H9 (cell line): ENCODE results near the gene SESN2. TPM values are rescaled to one million over a fixed set of nuclear protein-coding genes. Genes with fewer than 3 reads are reported as not detected.

ENCODE experiments used
- DNase-seq: peaks from one replicate; pipeline ENCODE4 v3.0.0-alpha.2; 2017
- H2AFZ ChIP-seq: one replicate; pipeline ENCODE4 v1.6.1; 2013; ENCODE audit warnings: mild to moderate bottlenecking, low read length, control low read depth, moderate library complexity
- H2AK5ac ChIP-seq: 2 replicates; pipeline ENCODE4 v1.6.1; 2013; ENCODE audit warnings: low read length, control low read depth, mixed read lengths; ENCODE audit not compliant: insufficient read length
- H2BK120ac ChIP-seq: one replicate; pipeline ENCODE4 v1.6.1; 2013; ENCODE audit warnings: low read depth, mild to moderate bottlenecking, low read length, control low read depth, inconsistent platforms; ENCODE audit not compliant: poor library complexity, severe bottlenecking
- H2BK12ac ChIP-seq: 2 replicates; pipeline ENCODE4 v1.6.1; 2013; ENCODE audit warnings: low read length, control low read depth, mixed read lengths, low read depth; ENCODE audit not compliant: insufficient read length
- H2BK15ac ChIP-seq: 2 replicates; pipeline ENCODE4 v1.6.1; 2013; ENCODE audit warnings: low read depth, low read length, control low read depth
- H2BK20ac ChIP-seq: one replicate; pipeline ENCODE4 v1.6.1; 2013; ENCODE audit warnings: low read depth, mild to moderate bottlenecking, low read length, control low read depth, inconsistent platforms; ENCODE audit not compliant: poor library complexity, severe bottlenecking
- H2BK5ac ChIP-seq: 2 replicates; pipeline ENCODE4 v1.6.1; 2013; ENCODE audit warnings: low read length, control low read depth, mixed read lengths; ENCODE audit not compliant: insufficient read length
- H3K14ac ChIP-seq: 2 replicates; pipeline ENCODE4 v1.6.1; 2013; ENCODE audit warnings: low read length, control low read depth; ENCODE audit not compliant: insufficient read depth
- H3K18ac ChIP-seq: 2 replicates; pipeline ENCODE4 v1.6.1; 2013; ENCODE audit warnings: low read depth, mild to moderate bottlenecking, mixed read lengths, low read length, control low read depth; ENCODE audit not compliant: insufficient read length
- H3K23ac ChIP-seq: 2 replicates; pipeline ENCODE4 v1.6.1; 2013; ENCODE audit warnings: low read length, control low read depth, mixed read lengths, low read depth; ENCODE audit not compliant: insufficient read length
- H3K23me2 ChIP-seq: 2 replicates; pipeline ENCODE4 v1.6.1; 2013; ENCODE audit warnings: low read depth, mild to moderate bottlenecking, mixed read lengths, low read length, control low read depth; ENCODE audit not compliant: insufficient read length, poor library complexity, severe bottlenecking
- H3K27ac ChIP-seq: 2 replicates; pipeline ENCODE4 v1.5.1; 2013; ENCODE audit warnings: low read length, control low read depth, mixed read lengths, low read depth; ENCODE audit not compliant: insufficient read length
- H3K27me3 ChIP-seq: 2 replicates; pipeline ENCODE4 v1.6.1; 2013; ENCODE audit warnings: low read length, control low read depth, inconsistent platforms; ENCODE audit not compliant: insufficient read depth
- H3K4ac ChIP-seq: 2 replicates; pipeline ENCODE4 v1.6.1; 2013; ENCODE audit warnings: low read depth, mild to moderate bottlenecking, control low read depth, inconsistent platforms, low read length, moderate library complexity
- H3K4me1 ChIP-seq: 2 replicates; pipeline ENCODE4 v1.6.1; 2013; ENCODE audit warnings: low read length, control low read depth, inconsistent platforms; ENCODE audit not compliant: insufficient read depth
- H3K4me2 ChIP-seq: 2 replicates; pipeline ENCODE4 v1.6.1; 2013; ENCODE audit warnings: low read length, control low read depth, mixed read lengths; ENCODE audit not compliant: insufficient read length, insufficient read depth
- H3K56ac ChIP-seq: 2 replicates; pipeline ENCODE4 v1.6.1; 2013; ENCODE audit warnings: low read depth, mild to moderate bottlenecking, mixed read lengths, low read length, control low read depth; ENCODE audit not compliant: insufficient read length
- H3K79me1 ChIP-seq: 2 replicates; pipeline ENCODE4 v1.6.1; 2013; ENCODE audit warnings: low read depth, mild to moderate bottlenecking, moderate library complexity, low read length, control low read depth, inconsistent platforms; ENCODE audit not compliant: insufficient read depth, poor library complexity, severe bottlenecking
- H3K79me2 ChIP-seq: 2 replicates; pipeline ENCODE4 v1.6.1; 2013; ENCODE audit warnings: low read length, control low read depth, inconsistent platforms; ENCODE audit not compliant: insufficient read depth
- H3K9ac ChIP-seq: 2 replicates; pipeline ENCODE4 v1.6.1; 2013; ENCODE audit warnings: low read length, control low read depth, mixed read lengths; ENCODE audit not compliant: insufficient read length; ENCODE audit errors: extremely low read depth
- H3K9me3 ChIP-seq: one replicate; pipeline ENCODE4 v1.6.1; 2013; ENCODE audit warnings: low read depth, low read length, inconsistent platforms; ENCODE audit not compliant: control insufficient read depth
- H3T11ph ChIP-seq: one replicate; pipeline ENCODE4 v1.6.1; 2013; ENCODE audit warnings: mild to moderate bottlenecking, low read length, control low read depth, inconsistent platforms
- H4K20me1 ChIP-seq: one replicate; pipeline ENCODE4 v1.6.1; 2013; ENCODE audit not compliant: control insufficient read depth, insufficient read length, insufficient read depth
- H4K5ac ChIP-seq: 2 replicates; pipeline ENCODE4 v1.6.1; 2013; ENCODE audit warnings: low read depth, mild to moderate bottlenecking, mixed read lengths, low read length, control low read depth; ENCODE audit not compliant: insufficient read length
- H4K8ac ChIP-seq: replicated peaks from 2 replicates; pipeline ENCODE4 v1.6.1; 2013; ENCODE audit warnings: low read length, control low read depth, mixed read lengths, low read depth; ENCODE audit not compliant: insufficient read length
- H4K91ac ChIP-seq: 2 replicates; pipeline ENCODE4 v1.6.1; 2013; ENCODE audit warnings: low read depth, mild to moderate bottlenecking, moderate library complexity, mixed read lengths, low read length, control low read depth; ENCODE audit not compliant: insufficient read length
- H3K27ac Mint-ChIP-seq, 3 experiments: 2 replicates in 2 of 3; 3 replicates in 1 of 3; pipeline ENCODE4 v1.8.0; 2020 to 2021; ENCODE audit warnings: mixed read lengths in 3 of 3, mild to moderate bottlenecking in 1 of 3, moderate library complexity in 1 of 3
- H3K27me3 Mint-ChIP-seq: 2 replicates; pipeline ENCODE4 v1.8.0; 2021; ENCODE audit warnings: low read depth, mild to moderate bottlenecking, moderate library complexity, mixed read lengths
- H3K36me3 Mint-ChIP-seq, 3 experiments: 2 replicates in 2 of 3; 3 replicates in 1 of 3; pipeline ENCODE4 v1.8.0; 2020 to 2021; ENCODE audit warnings: low read depth in 3 of 3, mixed read lengths in 3 of 3; ENCODE audit not compliant: insufficient read depth in 1 of 3
- H3K4me1 Mint-ChIP-seq, 2 experiments: 2 replicates each; pipeline ENCODE4 v1.8.0; 2020; ENCODE audit warnings: mixed read lengths in 2 of 2
- H3K4me3 Mint-ChIP-seq, 2 experiments: 2 replicates in 1 of 2; 3 replicates in 1 of 2; pipeline ENCODE4 v1.8.0; 2020 to 2021; ENCODE audit warnings: mild to moderate bottlenecking in 2 of 2, mixed read lengths in 2 of 2, moderate library complexity in 1 of 2
- H3K9me3 Mint-ChIP-seq, 2 experiments: 2 replicates in 1 of 2; 3 replicates in 1 of 2; pipeline ENCODE4 v1.8.0; 2020; ENCODE audit warnings: mild to moderate bottlenecking in 2 of 2, mixed read lengths in 2 of 2, moderate library complexity in 1 of 2
- WGBS: extraction: QIAGEN DNeasy Blood & Tissue Kit; methylation state at CpG from one replicate; pipeline ENCODE4 v1.1.7; 2013; ENCODE audit warnings: missing lambda C conversion rate, low lambda C conversion rate, mixed read lengths; ENCODE audit not compliant: insufficient read length; ENCODE audit errors: extremely low coverage; 5-methylcytosine and 5-hydroxymethylcytosine counted together
- total RNA-seq: library from RNA; stranded (reverse); gene quantifications from 2 replicates; pipeline ENCODE4 v1.2.1, GENCODE V29; 2021
- TF ChIP-seq, protein P1 (sequence below): fragments of 200-600 bp; sonication (generic); conservative IDR thresholded peaks from 3 replicates; pipeline ENCODE4 v1.8.0; 2021; ENCODE audit warnings: antibody characterized with exemption, mild to moderate bottlenecking

Gene SESN2
- total RNA-seq, 1 experiment from 2014 or later: 24.6 TPM

DNA sequence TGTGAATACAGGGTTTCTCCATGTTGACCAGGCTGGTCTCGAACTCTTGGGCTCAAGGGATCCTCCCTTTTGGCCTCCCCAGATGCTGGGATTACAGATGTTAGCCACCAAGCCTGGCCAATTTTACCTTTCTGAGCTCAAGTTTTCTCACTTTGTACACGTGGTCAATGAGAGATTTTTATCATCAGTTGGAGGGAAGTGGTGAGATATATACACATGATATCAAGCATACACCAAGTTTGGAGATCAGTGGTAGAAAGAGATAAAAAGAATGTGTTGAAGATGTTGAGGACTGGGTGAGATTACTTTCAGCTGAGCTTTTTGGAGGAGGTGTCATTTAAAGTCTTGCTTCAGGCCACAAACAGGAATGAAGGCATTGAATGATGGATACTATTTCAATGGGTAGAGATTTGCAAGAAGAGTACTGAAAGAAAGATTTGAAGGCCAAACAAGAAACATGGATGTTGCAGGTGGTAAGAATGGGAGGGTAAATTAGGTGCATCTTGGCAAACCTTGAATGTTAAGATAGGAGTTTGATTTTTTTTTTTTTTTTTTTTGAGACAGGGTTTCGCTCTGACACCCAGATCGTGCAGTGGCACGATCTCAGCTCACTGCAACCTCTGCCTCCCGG, 3.0 kb upstream of the SESN2 start:
- H3K27me3 Mint-ChIP-seq: no peaks in the 10 kb centered on the region; the same call in 1 of the 2 replicates
- H3K4me3 Mint-ChIP-seq: no peak overlapping the region

More for the DNA sequence above, 3.0 kb upstream of the SESN2 start:
- no peak overlapping the region for H2AFZ ChIP-seq
- H3K9me3 ChIP-seq: no peaks in the 10 kb centered on the region
- no CpG with 5 or more reads among the region's 6 CpGs for WGBS
- H3K4me2 ChIP-seq: no peak overlapping the region
- H3T11ph ChIP-seq: no peak overlapping the region
- no peak overlapping the region for H2BK12ac ChIP-seq
- TF ChIP-seq, protein P1, sequence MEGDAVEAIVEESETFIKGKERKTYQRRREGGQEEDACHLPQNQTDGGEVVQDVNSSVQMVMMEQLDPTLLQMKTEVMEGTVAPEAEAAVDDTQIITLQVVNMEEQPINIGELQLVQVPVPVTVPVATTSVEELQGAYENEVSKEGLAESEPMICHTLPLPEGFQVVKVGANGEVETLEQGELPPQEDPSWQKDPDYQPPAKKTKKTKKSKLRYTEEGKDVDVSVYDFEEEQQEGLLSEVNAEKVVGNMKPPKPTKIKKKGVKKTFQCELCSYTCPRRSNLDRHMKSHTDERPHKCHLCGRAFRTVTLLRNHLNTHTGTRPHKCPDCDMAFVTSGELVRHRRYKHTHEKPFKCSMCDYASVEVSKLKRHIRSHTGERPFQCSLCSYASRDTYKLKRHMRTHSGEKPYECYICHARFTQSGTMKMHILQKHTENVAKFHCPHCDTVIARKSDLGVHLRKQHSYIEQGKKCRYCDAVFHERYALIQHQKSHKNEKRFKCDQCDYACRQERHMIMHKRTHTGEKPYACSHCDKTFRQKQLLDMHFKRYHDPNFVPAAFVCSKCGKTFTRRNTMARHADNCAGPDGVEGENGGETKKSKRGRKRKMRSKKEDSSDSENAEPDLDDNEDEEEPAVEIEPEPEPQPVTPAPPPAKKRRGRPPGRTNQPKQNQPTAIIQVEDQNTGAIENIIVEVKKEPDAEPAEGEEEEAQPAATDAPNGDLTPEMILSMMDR: no peak
- H3K23ac ChIP-seq: no peak overlapping the region
- no peaks in the 10 kb centered on the region for H3K79me1 ChIP-seq
- H3K9ac ChIP-seq: no peak overlapping the region
- H3K4ac ChIP-seq: no peak overlapping the region
- H4K91ac ChIP-seq: no peak overlapping the region
- Mint-ChIP-seq H3K36me3 (peaks cover 0 to 3% (median under 1%) of the 10 kb centered on the region in 3 experiments; a peak in 3 of 7 replicates), H3K27ac (no peak overlapping the region), H3K4me1 (peaks cover 16 to 17% of the 10 kb centered on the region in 2 experiments), H3K9me3 (no peaks in the 10 kb centered on the region)
- H2BK120ac ChIP-seq: no peak overlapping the region
- H4K20me1 ChIP-seq: no peaks in the 10 kb centered on the region
- H4K5ac ChIP-seq: no peak overlapping the region
- peaks cover 7% of the 10 kb centered on the region for H3K23me2 ChIP-seq
- no peak for DNase-seq
- no peak overlapping the region for H2BK5ac ChIP-seq
- H4K8ac ChIP-seq: no peak overlapping the region
- H3K4me1 ChIP-seq: no peaks in the 10 kb centered on the region
- H2BK15ac ChIP-seq: no peak overlapping the region
- no peak overlapping the region for H3K27ac ChIP-seq
- no peak overlapping the region for H3K56ac ChIP-seq
- no peaks in the 10 kb centered on the region for H3K27me3 ChIP-seq
- H3K14ac ChIP-seq: no peak overlapping the region
- no peak overlapping the region for H2BK20ac ChIP-seq
- H2AK5ac ChIP-seq: no peak overlapping the region
- no peak overlapping the region for H3K18ac ChIP-seq
- H3K79me2 ChIP-seq: peaks cover 8% of the 10 kb centered on the region; the same call in 1 of the 2 replicates
